ES-I3 (cell line): Measurements from ENCODE around the gene LRPPRC.

Experiments used
- H3K36me3 ChIP-seq: 2 replicates; pipeline ENCODE4 v1.6.1; 2013; ENCODE audit warnings: mild to moderate bottlenecking, low read length, control low read depth, moderate library complexity; ENCODE audit not compliant: insufficient read depth
- H3K4me1 ChIP-seq: 2 replicates; pipeline ENCODE4 v1.6.1; 2013; ENCODE audit warnings: mild to moderate bottlenecking, control low read depth, low read length; ENCODE audit not compliant: insufficient read depth
- H3K9ac ChIP-seq: 2 replicates; pipeline ENCODE4 v1.6.1; 2013; ENCODE audit warnings: low read depth, mild to moderate bottlenecking, low read length, moderate library complexity
- H3K9me3 ChIP-seq: 2 replicates; pipeline ENCODE4 v1.6.1; 2013; ENCODE audit warnings: mild to moderate bottlenecking, low read length, moderate library complexity; ENCODE audit not compliant: control insufficient read depth, insufficient read depth

The LRPPRC gene

GRCh38 chr2:43851011-43851980 lies 144.5 kb downstream of the LRPPRC start:
- peaks cover 5% of the 10 kb centered on the region; the same call in 1 of the 2 replicates for H3K4me1 ChIP-seq
- no peaks in the 10 kb centered on the region for H3K36me3 ChIP-seq
- H3K9me3 ChIP-seq = no peaks in the 10 kb centered on the region
- H3K9ac ChIP-seq = no peak overlapping the region

- Histone ChIP-seq H3K9ac (no peak overlapping the region), H3K9me3 (no peaks in the 10 kb centered on the region), H3K36me3 (no peaks in the 10 kb centered on the region)
Measured at GRCh38 chr2:43848214-43848613, 147.6 kb downstream of the LRPPRC start.

GRCh38 chr2:43846140-43846793 lies 149.5 kb downstream of the LRPPRC start:
- Histone ChIP-seq H3K4me1 (peaks cover 5% of the 10 kb centered on the region; the same call in 1 of the 2 replicates), H3K9me3 (no peaks in the 10 kb centered on the region), H3K36me3 (no peaks in the 10 kb centered on the region), H3K9ac (no peak overlapping the region)

More at GRCh38 chr2:43848214-43848613, 147.6 kb downstream of the LRPPRC start:
- H3K4me1 ChIP-seq = peaks cover 5% of the 10 kb centered on the region; the same call in 1 of the 2 replicates

GRCh38 chr2:43845181-43845580 lies 150.6 kb downstream of the LRPPRC start:
- Histone ChIP-seq H3K36me3 (no peaks in the 10 kb centered on the region), H3K4me1 (peaks cover 6% of the 10 kb centered on the region; the same call in 1 of the 2 replicates), H3K9ac (no peak overlapping the region), H3K9me3 (no peaks in the 10 kb centered on the region)

- H3K4me1 ChIP-seq = peaks cover 8% of the 10 kb centered on the region; the same call in 1 of the 2 replicates
- H3K9ac ChIP-seq = no peak overlapping the region
- H3K36me3 ChIP-seq = no peaks in the 10 kb centered on the region
- no peaks in the 10 kb centered on the region for H3K9me3 ChIP-seq
Measured at GRCh38 chr2:43842866-43843226, 152.9 kb downstream of the LRPPRC start.

- Histone ChIP-seq H3K36me3 (no peaks in the 10 kb centered on the region), H3K9ac (no peak overlapping the region), H3K4me1 (peaks cover 8% of the 10 kb centered on the region; the same call in 1 of the 2 replicates), H3K9me3 (no peaks in the 10 kb centered on the region)
Measured at GRCh38 chr2:43841949-43842865, 153.6 kb downstream of the LRPPRC start.

- H3K4me1 ChIP-seq = peaks cover 8% of the 10 kb centered on the region; the same call in 1 of the 2 replicates
- no peaks in the 10 kb centered on the region for H3K9me3 ChIP-seq
- H3K36me3 ChIP-seq = no peaks in the 10 kb centered on the region
- H3K9ac ChIP-seq = no peak overlapping the region
Measured at GRCh38 chr2:43840965-43841364, 154.8 kb downstream of the LRPPRC start.

- H3K4me1 ChIP-seq = peaks cover 8% of the 10 kb centered on the region; the same call in 1 of the 2 replicates
- no peaks in the 10 kb centered on the region for H3K36me3 ChIP-seq
- no peaks in the 10 kb centered on the region for H3K9me3 ChIP-seq
- no peak overlapping the region for H3K9ac ChIP-seq
Measured at GRCh38 chr2:43839776-43840564, 155.8 kb downstream of the LRPPRC start.

GRCh38 chr2:43838560-43839267 lies 157.1 kb downstream of the LRPPRC start, which contains the start of the genes ABCG5 and ABCG8:
TSS of gene ABCG5 (minus strand) at chr2:43838839. CDS start at chr2:43838679, 160 bp downstream.
TSS of gene ABCG8 (plus strand) at chr2:43838971. CDS start at chr2:43839054, 83 bp downstream.
- H3K36me3 ChIP-seq = no peaks in the 10 kb centered on the region
- peaks cover 8% of the 10 kb centered on the region; the same call in 1 of the 2 replicates for H3K4me1 ChIP-seq
- H3K9ac ChIP-seq = no peak within 1 kb of the TSS

GRCh38 chr2:43837831-43838559 lies 157.8 kb downstream of the LRPPRC start:
- peaks cover 8% of the 10 kb centered on the region; the same call in 1 of the 2 replicates for H3K4me1 ChIP-seq
- H3K9ac ChIP-seq = no peak overlapping the region
- H3K9me3 ChIP-seq = no peaks in the 10 kb centered on the region
- no peaks in the 10 kb centered on the region for H3K36me3 ChIP-seq

More at GRCh38 chr2:43838560-43839267, 157.1 kb downstream of the LRPPRC start, which contains the start of the genes ABCG5 and ABCG8:
- no peaks in the 10 kb centered on the region for H3K9me3 ChIP-seq

GRCh38 chr2:43837033-43837432 lies 158.8 kb downstream of the LRPPRC start:
- Histone ChIP-seq H3K36me3 (no peaks in the 10 kb centered on the region), H3K4me1 (peaks cover 13% of the 10 kb centered on the region; the same call in 1 of the 2 replicates), H3K9ac (no peak overlapping the region)

More at GRCh38 chr2:43837033-43837432, 158.8 kb downstream of the LRPPRC start:
- no peaks in the 10 kb centered on the region for H3K9me3 ChIP-seq
